ENCODE results near the gene PCDH15. TPM values are rescaled to one million over a fixed set of nuclear protein-coding genes. Genes with fewer than 3 reads are reported as not detected.

PCDH15 gene
- total and polyA plus RNA-seq, 2 experiments from 2014 or later = 0.29 to 0.66 TPM

DNA sequence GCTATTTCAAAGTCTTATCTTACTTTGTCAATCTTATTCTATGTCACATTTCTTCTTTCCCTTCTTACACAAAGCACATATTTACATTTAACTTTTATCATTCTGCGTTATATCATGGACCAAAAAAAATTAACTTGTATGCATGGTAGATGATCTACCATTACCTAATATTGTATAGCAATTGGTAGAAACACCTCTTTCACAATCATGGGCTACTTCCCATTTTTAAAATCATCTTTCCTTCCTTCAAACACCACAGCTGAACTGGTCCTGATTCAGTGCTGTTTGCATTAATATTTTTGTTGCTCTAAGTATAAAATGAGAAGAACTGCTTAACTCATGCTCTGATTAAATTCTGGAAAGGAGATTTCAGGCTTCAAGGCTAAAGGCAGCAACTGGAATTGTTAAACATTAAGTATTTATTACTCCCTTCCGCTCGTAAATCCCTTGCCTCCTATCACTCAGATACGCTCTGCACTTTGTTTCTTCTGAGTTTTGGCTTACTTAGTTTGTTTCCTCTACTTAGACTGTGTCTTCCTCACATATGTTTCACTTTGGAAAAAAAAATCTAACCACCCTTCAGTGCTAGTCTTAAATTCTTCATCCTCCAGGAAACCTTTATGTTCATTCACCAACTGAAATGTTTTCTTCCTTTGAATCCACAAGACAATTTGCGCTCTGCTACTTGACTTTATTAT lies 901.4 kb downstream of the PCDH15 start:
- no peak overlapping the region for H3K4me2 ChIP-seq
- H4K20me1 ChIP-seq (replicated peaks; ENCODE audit: insufficient read depth) = no peaks in the 10 kb centered on the region
- no peaks in the 10 kb centered on the region for H3K79me2 ChIP-seq (replicated peaks; ENCODE audit: insufficient read depth)
- H3K27me3 Mint-ChIP-seq (ENCODE audit: insufficient read depth, low read depth, poor library complexity) = no peaks in the 10 kb centered on the region
- H3K36me3 ChIP-seq (ENCODE audit: insufficient read depth) = no peaks in the 10 kb centered on the region
- peaks cover 5% of the 10 kb centered on the region; the same call in 1 of the 3 replicates for H3K4me1 Mint-ChIP-seq
- TF ChIP-seq ZNF114 (CRISPR knock-in tag; IDR thresholded peaks at IDR 0.05) (no peak), JUNB (IDR thresholded peaks at IDR 0.05; ENCODE audit: unreplicated experiment) (no peak), EZH2phosphoT487 (IDR thresholded peaks at IDR 0.05; ENCODE audit: unreplicated experiment) (no peak), EZH2 (IDR thresholded peaks at IDR 0.05; ENCODE audit: low read depth, unreplicated experiment) (no peak), ZNF331 (CRISPR knock-in tag; IDR thresholded peaks at IDR 0.05; ENCODE audit: low read depth) (no peak), CREB1 (CRISPR knock-in tag; IDR thresholded peaks at IDR 0.05; ENCODE audit: low read depth) (no peak), NANOG (IDR thresholded peaks at IDR 0.05; ENCODE audit: borderline replicate concordance) (no peak), STAT1 (IDR thresholded peaks at IDR 0.05; ENCODE audit: unreplicated experiment) (no peak), POLR2AphosphoS5 (IDR thresholded peaks at IDR 0.05; ENCODE audit: low read depth) (no peak)
- TF ChIP-seq, protein P1, sequence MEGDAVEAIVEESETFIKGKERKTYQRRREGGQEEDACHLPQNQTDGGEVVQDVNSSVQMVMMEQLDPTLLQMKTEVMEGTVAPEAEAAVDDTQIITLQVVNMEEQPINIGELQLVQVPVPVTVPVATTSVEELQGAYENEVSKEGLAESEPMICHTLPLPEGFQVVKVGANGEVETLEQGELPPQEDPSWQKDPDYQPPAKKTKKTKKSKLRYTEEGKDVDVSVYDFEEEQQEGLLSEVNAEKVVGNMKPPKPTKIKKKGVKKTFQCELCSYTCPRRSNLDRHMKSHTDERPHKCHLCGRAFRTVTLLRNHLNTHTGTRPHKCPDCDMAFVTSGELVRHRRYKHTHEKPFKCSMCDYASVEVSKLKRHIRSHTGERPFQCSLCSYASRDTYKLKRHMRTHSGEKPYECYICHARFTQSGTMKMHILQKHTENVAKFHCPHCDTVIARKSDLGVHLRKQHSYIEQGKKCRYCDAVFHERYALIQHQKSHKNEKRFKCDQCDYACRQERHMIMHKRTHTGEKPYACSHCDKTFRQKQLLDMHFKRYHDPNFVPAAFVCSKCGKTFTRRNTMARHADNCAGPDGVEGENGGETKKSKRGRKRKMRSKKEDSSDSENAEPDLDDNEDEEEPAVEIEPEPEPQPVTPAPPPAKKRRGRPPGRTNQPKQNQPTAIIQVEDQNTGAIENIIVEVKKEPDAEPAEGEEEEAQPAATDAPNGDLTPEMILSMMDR (conservative IDR thresholded peaks at IDR 0.05; ENCODE audit: low read depth in 2 of 2) = no peak
- TF ChIP-seq, protein P2, sequence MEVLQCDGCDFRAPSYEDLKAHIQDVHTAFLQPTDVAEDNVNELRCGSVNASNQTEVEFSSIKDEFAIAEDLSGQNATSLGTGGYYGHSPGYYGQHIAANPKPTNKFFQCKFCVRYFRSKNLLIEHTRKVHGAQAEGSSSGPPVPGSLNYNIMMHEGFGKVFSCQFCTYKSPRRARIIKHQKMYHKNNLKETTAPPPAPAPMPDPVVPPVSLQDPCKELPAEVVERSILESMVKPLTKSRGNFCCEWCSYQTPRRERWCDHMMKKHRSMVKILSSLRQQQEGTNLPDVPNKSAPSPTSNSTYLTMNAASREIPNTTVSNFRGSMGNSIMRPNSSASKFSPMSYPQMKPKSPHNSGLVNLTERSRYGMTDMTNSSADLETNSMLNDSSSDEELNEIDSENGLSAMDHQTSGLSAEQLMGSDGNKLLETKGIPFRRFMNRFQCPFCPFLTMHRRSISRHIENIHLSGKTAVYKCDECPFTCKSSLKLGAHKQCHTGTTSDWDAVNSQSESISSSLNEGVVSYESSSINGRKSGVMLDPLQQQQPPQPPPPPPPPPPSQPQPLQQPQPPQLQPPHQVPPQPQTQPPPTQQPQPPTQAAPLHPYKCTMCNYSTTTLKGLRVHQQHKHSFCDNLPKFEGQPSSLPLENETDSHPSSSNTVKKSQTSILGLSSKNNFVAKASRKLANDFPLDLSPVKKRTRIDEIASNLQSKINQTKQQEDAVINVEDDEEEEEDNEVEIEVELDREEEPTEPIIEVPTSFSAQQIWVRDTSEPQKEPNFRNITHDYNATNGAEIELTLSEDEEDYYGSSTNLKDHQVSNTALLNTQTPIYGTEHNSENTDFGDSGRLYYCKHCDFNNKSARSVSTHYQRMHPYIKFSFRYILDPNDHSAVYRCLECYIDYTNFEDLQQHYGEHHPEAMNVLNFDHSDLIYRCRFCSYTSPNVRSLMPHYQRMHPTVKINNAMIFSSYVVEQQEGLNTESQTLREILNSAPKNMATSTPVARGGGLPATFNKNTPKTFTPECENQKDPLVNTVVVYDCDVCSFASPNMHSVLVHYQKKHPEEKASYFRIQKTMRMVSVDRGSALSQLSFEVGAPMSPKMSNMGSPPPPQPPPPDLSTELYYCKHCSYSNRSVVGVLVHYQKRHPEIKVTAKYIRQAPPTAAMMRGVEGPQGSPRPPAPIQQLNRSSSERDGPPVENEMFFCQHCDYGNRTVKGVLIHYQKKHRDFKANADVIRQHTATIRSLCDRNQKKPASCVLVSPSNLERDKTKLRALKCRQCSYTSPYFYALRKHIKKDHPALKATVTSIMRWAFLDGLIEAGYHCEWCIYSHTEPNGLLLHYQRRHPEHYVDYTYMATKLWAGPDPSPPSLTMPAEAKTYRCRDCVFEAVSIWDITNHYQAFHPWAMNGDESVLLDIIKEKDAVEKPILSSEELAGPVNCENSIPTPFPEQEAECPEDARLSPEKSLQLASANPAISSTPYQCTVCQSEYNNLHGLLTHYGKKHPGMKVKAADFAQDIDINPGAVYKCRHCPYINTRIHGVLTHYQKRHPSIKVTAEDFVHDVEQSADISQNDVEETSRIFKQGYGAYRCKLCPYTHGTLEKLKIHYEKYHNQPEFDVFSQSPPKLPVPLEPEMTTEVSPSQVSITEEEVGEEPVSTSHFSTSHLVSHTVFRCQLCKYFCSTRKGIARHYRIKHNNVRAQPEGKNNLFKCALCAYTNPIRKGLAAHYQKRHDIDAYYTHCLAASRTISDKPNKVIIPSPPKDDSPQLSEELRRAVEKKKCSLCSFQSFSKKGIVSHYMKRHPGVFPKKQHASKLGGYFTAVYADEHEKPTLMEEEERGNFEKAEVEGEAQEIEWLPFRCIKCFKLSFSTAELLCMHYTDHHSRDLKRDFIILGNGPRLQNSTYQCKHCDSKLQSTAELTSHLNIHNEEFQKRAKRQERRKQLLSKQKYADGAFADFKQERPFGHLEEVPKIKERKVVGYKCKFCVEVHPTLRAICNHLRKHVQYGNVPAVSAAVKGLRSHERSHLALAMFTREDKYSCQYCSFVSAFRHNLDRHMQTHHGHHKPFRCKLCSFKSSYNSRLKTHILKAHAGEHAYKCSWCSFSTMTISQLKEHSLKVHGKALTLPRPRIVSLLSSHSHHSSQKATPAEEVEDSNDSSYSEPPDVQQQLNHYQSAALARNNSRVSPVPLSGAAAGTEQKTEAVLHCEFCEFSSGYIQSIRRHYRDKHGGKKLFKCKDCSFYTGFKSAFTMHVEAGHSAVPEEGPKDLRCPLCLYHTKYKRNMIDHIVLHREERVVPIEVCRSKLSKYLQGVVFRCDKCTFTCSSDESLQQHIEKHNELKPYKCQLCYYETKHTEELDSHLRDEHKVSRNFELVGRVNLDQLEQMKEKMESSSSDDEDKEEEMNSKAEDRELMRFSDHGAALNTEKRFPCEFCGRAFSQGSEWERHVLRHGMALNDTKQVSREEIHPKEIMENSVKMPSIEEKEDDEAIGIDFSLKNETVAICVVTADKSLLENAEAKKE (CRISPR knock-in tag; IDR thresholded peaks at IDR 0.05) = no peak
- TF ChIP-seq, protein P3, sequence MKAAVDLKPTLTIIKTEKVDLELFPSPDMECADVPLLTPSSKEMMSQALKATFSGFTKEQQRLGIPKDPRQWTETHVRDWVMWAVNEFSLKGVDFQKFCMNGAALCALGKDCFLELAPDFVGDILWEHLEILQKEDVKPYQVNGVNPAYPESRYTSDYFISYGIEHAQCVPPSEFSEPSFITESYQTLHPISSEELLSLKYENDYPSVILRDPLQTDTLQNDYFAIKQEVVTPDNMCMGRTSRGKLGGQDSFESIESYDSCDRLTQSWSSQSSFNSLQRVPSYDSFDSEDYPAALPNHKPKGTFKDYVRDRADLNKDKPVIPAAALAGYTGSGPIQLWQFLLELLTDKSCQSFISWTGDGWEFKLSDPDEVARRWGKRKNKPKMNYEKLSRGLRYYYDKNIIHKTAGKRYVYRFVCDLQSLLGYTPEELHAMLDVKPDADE (IDR thresholded peaks at IDR 0.05) = no peak
- TF ChIP-seq, protein P4, sequence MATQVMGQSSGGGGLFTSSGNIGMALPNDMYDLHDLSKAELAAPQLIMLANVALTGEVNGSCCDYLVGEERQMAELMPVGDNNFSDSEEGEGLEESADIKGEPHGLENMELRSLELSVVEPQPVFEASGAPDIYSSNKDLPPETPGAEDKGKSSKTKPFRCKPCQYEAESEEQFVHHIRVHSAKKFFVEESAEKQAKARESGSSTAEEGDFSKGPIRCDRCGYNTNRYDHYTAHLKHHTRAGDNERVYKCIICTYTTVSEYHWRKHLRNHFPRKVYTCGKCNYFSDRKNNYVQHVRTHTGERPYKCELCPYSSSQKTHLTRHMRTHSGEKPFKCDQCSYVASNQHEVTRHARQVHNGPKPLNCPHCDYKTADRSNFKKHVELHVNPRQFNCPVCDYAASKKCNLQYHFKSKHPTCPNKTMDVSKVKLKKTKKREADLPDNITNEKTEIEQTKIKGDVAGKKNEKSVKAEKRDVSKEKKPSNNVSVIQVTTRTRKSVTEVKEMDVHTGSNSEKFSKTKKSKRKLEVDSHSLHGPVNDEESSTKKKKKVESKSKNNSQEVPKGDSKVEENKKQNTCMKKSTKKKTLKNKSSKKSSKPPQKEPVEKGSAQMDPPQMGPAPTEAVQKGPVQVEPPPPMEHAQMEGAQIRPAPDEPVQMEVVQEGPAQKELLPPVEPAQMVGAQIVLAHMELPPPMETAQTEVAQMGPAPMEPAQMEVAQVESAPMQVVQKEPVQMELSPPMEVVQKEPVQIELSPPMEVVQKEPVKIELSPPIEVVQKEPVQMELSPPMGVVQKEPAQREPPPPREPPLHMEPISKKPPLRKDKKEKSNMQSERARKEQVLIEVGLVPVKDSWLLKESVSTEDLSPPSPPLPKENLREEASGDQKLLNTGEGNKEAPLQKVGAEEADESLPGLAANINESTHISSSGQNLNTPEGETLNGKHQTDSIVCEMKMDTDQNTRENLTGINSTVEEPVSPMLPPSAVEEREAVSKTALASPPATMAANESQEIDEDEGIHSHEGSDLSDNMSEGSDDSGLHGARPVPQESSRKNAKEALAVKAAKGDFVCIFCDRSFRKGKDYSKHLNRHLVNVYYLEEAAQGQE (IDR thresholded peaks at IDR 0.05; ENCODE audit: unreplicated experiment) = no peak
- no peak for ATAC-seq
- no peaks in the 10 kb centered on the region for H3K9me3 Mint-ChIP-seq
- DNase-seq (ENCODE audit: low spot score) = no peak
- no peaks in the 10 kb centered on the region for H3K4me1 ChIP-seq (ENCODE audit: insufficient read depth)
- H3K4me3 Mint-ChIP-seq = no peak overlapping the region
- H3K36me3 Mint-ChIP-seq (ENCODE audit: low read depth) = no peaks in the 10 kb centered on the region
- no peaks in the 10 kb centered on the region for H3F3A ChIP-seq (replicated peaks; ENCODE audit: low read depth)
- no peak overlapping the region for H2AFZ ChIP-seq
- H3K27me3 ChIP-seq (ENCODE audit: insufficient read depth) = no peaks in the 10 kb centered on the region
- H3K4me3 ChIP-seq = no peak overlapping the region
- H3K27ac Mint-ChIP-seq = no peak overlapping the region
- H3K27ac ChIP-seq (ENCODE audit: low read depth) = no peak overlapping the region
- H3K9me2 ChIP-seq (ENCODE audit: insufficient read depth) = no peaks in the 10 kb centered on the region
